ENCODE data around the gene IL9.

IL9 gene

DNA sequence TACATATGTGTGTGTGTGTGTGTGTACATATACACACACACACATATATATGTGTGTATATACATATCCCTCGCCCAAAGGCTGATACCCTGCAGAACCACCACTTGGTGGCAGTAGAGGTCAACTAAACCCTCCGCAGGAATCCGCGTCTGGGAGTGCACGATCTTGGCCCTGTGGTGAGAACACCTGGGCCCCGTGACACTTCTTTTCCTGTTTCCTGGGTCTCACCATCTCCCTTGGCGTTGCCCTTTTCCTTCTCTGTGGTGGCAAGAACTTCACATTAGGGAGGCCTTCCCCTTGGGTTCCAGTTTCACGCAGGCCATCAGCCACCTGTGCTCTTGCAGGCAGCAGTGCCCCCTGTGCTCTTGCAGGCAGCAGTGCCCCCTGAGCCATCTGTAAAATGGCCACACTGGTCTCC is 8.2 kb downstream of the IL9 start:
- no peak overlapping the region for H3K4me3 ChIP-seq (replicated peaks; ENCODE audit: low read depth, low read length)
- TF ChIP-seq, protein P1, sequence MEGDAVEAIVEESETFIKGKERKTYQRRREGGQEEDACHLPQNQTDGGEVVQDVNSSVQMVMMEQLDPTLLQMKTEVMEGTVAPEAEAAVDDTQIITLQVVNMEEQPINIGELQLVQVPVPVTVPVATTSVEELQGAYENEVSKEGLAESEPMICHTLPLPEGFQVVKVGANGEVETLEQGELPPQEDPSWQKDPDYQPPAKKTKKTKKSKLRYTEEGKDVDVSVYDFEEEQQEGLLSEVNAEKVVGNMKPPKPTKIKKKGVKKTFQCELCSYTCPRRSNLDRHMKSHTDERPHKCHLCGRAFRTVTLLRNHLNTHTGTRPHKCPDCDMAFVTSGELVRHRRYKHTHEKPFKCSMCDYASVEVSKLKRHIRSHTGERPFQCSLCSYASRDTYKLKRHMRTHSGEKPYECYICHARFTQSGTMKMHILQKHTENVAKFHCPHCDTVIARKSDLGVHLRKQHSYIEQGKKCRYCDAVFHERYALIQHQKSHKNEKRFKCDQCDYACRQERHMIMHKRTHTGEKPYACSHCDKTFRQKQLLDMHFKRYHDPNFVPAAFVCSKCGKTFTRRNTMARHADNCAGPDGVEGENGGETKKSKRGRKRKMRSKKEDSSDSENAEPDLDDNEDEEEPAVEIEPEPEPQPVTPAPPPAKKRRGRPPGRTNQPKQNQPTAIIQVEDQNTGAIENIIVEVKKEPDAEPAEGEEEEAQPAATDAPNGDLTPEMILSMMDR (IDR thresholded peaks at IDR 0.05; ENCODE audit: low read length, missing control alignments) = peak; percentile 83
- peak; percentile 76 for DNase-seq (ENCODE audit: low read depth)

DNA sequence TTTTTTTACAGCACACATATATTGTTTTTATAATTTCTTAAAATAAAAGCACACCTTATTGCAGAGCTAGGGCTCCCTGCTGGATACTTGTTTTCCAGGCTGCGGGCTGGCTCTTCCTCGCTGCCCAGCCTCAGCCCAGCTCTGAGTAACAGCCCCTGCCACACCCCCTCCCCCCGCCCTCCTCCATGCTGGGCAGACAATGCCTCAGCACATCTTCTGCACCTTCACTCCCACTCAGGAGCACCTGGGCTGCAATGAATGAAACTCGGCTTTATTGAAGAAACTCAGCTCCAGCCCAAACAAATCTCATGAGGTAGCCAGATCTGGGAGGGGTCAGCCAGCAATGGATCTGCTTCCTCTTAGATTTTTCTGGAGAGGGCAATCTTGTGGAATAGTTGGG is 9.5 kb downstream of the IL9 start:
- H3K4me3 ChIP-seq (replicated peaks; ENCODE audit: low read depth, low read length) = no peak overlapping the region
- TF ChIP-seq, protein P1 (IDR thresholded peaks at IDR 0.05; ENCODE audit: low read length, missing control alignments) = no peak
- DNase-seq (ENCODE audit: low read depth) = no peak

DNA sequence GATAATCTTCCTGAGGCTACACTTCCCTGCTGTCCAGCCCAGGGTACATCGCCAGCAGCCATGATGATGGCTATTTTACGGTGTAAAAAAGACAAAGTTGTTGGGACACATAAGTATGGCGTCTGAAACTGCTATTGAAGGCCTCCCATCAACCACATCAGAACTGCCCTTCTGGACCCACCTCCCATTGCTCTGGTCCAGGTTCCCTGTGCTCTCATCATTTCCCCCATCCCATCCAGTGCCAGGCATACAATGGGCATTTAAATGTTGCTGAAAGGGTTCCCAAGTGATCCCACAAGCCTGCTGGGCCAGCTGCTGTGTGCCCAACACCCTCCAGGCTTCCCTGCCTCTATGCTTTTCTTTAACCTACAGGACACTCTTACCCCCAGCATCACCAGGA is 10.6 kb downstream of the IL9 start:
- TF ChIP-seq, protein P1 (IDR thresholded peaks at IDR 0.05; ENCODE audit: low read length, missing control alignments) = no peak
- DNase-seq (ENCODE audit: low read depth) = no peak
- H3K4me3 ChIP-seq (replicated peaks; ENCODE audit: low read depth, low read length) = no peak overlapping the region

DNA sequence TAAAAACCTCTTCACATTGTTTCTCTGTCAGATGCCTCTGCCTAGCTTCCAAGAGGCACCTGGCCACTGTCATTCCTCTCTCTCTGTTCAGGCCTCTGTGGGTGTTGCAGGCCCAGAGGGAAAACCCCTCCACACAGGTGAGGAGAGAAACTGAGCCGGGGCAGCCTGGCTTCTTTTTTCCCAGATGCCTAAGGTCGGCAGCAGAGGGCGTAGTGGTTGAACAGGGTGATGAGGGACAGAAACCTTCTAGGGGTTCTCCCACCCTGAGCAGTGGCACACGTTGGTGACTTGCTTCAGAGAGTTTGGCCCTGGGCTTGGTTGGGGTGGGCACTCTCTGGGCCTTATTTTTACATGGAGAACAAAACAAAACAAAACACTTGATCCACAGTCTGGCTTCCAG is 12.2 kb downstream of the IL9 start:
- TF ChIP-seq, protein P1 (IDR thresholded peaks at IDR 0.05; ENCODE audit: low read length, missing control alignments) = peak; percentile 11
- no peak for DNase-seq (ENCODE audit: low read depth)
- no peak overlapping the region for H3K4me3 ChIP-seq (replicated peaks; ENCODE audit: low read depth, low read length)

DNA sequence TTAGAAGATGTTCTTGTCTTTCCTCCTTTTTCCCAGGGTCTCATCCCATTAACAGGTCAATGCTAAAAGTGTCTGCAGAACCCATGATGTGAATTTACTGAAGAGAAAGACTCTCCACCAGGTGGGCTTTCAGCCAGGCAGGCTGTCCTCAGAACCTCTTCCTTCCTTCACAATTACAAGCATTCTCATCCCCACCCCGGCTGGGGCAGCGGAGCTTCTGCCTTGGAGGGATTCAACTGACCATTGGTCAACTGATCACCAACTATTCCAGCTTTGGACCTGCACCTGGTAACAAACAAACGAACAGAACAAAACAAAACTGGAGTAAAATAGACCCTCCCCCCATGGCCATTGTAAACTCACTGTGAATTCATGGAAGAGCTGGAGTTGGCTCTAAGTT is 12.6 kb downstream of the IL9 start:
- H3K4me3 ChIP-seq (replicated peaks; ENCODE audit: low read depth, low read length) = no peak overlapping the region
- TF ChIP-seq, protein P1 (IDR thresholded peaks at IDR 0.05; ENCODE audit: low read length, missing control alignments) = no peak
- no peak for DNase-seq (ENCODE audit: low read depth)

DNA sequence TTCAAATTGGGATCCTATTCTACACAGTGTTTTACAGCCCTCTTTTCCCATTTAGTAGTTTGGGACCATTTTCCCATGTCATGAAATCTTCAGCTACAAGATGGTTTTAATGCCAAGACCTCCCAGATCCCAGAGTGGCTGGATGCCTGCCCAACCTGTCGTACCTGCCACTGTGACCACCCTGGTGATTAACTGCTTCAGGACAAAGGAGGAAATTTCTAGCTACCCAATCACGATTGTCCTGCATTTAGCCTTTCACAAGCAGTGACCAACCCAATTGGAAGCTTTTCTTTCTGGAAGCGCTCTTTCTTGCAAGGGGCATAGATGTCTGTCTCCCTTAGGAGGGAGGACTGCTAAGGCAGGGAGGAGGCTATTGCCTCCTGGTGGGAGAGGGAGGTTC is 13.8 kb downstream of the IL9 start:
- TF ChIP-seq, protein P1 (IDR thresholded peaks at IDR 0.05; ENCODE audit: low read length, missing control alignments) = no peak
- DNase-seq (ENCODE audit: low read depth) = no peak
- H3K4me3 ChIP-seq (replicated peaks; ENCODE audit: low read depth, low read length) = no peak overlapping the region

DNA sequence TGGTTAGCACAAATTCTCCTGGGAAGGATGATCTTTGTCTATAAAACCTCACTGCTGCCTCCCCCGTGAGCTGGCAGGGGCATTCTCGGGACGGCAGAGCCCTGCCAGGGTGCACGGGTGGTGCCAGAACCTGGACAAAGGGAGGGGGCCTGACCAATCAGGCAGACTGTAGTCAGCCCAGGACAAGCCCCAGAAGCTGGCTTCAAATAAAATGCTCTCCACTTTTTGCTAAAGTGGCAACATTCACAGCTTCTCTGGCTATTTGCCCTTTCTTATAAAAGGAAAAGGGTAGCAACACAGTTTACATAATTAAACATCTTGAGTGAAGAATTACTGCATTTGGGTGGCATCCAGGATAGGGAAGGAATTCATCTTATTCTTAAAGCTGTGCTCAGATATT is 14.4 kb downstream of the IL9 start:
- no peak for DNase-seq (ENCODE audit: low read depth)
- no peak overlapping the region for H3K4me3 ChIP-seq (replicated peaks; ENCODE audit: low read depth, low read length)
- TF ChIP-seq, protein P1 (IDR thresholded peaks at IDR 0.05; ENCODE audit: low read length, missing control alignments) = no peak

All from fibroblast of pulmonary artery (primary cell).